Spinal cord (tissue), 10 donors: ENCODE results near the gene NDUFAB1. TPM values are rescaled to one million over a fixed set of nuclear protein-coding genes. Genes with fewer than 3 reads are reported as not detected.

Source experiments
- DNase-seq, 6 donors: peaks; one replicate each; pipeline versions ENCODE4 v3.0.0 to v3.0.0-alpha.2; 2013 to 2015; ENCODE audit warnings: low spot score in 6 of 6, low read depth in 4 of 6
- H3K27ac ChIP-seq: one replicate; pipeline ENCODE4 v1.5.1; 2013; ENCODE audit warnings: low read depth, low read length, control low read depth
- H3K27me3 ChIP-seq: one replicate; pipeline ENCODE4 v1.6.1; 2013; ENCODE audit warnings: low read length; ENCODE audit not compliant: control insufficient read depth, insufficient read depth
- H3K36me3 ChIP-seq: one replicate; pipeline ENCODE4 v1.6.1; 2013; ENCODE audit warnings: low read length; ENCODE audit not compliant: control insufficient read depth, insufficient read depth
- H3K4me1 ChIP-seq: one replicate; pipeline ENCODE4 v1.6.1; 2013; ENCODE audit warnings: low read length; ENCODE audit not compliant: control insufficient read depth, insufficient read depth
- H3K4me3 ChIP-seq: one replicate; pipeline ENCODE4 v1.5.1; 2013; ENCODE audit warnings: low read depth, low read length, control low read depth
- H3K9me3 ChIP-seq: one replicate; pipeline ENCODE4 v1.6.1; 2013; ENCODE audit warnings: low read length; ENCODE audit not compliant: control insufficient read depth, insufficient read depth
- WGBS: methylation state at CpG from one replicate; pipeline ENCODE4 v1.1.5; 2013; ENCODE audit warnings: missing lambda C conversion rate; ENCODE audit not compliant: insufficient coverage; 5-methylcytosine and 5-hydroxymethylcytosine counted together
- polyA plus RNA-seq, 2 donors: library from polyadenylated mRNA; unstranded; fragments of 120-200 nt; gene quantifications; one replicate each; pipeline ENCODE4 v1.2.1, GENCODE V29; 2013; ENCODE audit not compliant: insufficient read length in 2 of 2
- total RNA-seq, 2 donors: library from RNA; depleted of rRNA in 1 of 2; stranded (reverse); fragments of 120-200 nt in 1 of 2; fragments of >200 nt in 1 of 2; gene quantifications; one replicate each; pipeline versions ENCODE4 v1.2.3 to v1.2.4, GENCODE V29; 2013 to 2014
- donor health status: healthy.

The NDUFAB1 gene
- total and polyA plus RNA-seq, 4 donors: 103 to 134 (median 124) TPM

- Histone ChIP-seq H3K4me1 (no peaks in the 10 kb centered on the region), H3K27me3 (no peaks in the 10 kb centered on the region), H3K9me3 (no peaks in the 10 kb centered on the region), H3K36me3 (peaks cover 64% of the 10 kb centered on the region), H3K4me3 (no peak overlapping the region), H3K27ac (no peak overlapping the region)
- no peak for DNase-seq
- 80% methylated on average over 1 of the region's 3 CpGs for WGBS
Observed at GRCh38 chr16:23537390-23537789, 58.7 kb downstream of the NDUFAB1 start.

DNA sequence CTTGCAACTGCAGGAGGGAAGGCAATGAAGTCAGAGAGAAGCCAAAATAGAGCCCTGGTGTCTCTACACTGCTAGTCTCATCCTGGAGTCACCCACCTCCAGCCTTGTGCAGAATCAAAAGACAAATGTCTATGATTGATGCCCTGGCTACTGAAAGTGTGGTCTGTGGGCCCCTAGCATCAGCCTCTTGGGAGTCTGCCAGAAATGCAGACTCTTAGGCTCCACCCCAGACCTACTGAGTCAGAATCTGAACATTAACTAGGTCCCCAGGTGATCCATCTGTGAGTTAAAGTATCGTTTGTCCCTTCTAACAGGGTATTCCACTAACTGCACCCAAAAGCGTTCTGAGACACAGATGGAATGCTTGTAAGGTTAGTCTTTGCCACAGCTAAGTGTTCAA lies 60.2 kb downstream of the NDUFAB1 start:
- no peak for DNase-seq
- WGBS: no CpG with 5 or more reads among the region's 2 CpGs
- Histone ChIP-seq H3K27me3 (no peaks in the 10 kb centered on the region), H3K27ac (no peak overlapping the region), H3K36me3 (peaks cover 64% of the 10 kb centered on the region), H3K4me3 (no peak overlapping the region), H3K9me3 (no peaks in the 10 kb centered on the region), H3K4me1 (no peaks in the 10 kb centered on the region)

- Histone ChIP-seq H3K4me1 (no peaks in the 10 kb centered on the region), H3K36me3 (peaks cover 66% of the 10 kb centered on the region), H3K9me3 (no peaks in the 10 kb centered on the region), H3K27ac (no peak overlapping the region), H3K4me3 (no peak overlapping the region), H3K27me3 (no peaks in the 10 kb centered on the region)
- DNase-seq: no peak
- WGBS: 93% methylated on average over 17 of the region's 19 CpGs
Observed at GRCh38 chr16:23534868-23535860, 61.0 kb downstream of the NDUFAB1 start.

GRCh38 chr16:23532448-23532847 lies 63.7 kb downstream of the NDUFAB1 start:
- H3K4me3 ChIP-seq: no peak overlapping the region
- no peak for DNase-seq
- no peaks in the 10 kb centered on the region for H3K9me3 ChIP-seq
- H3K36me3 ChIP-seq: peaks cover 71% of the 10 kb centered on the region
- no peaks in the 10 kb centered on the region for H3K4me1 ChIP-seq
- no peak overlapping the region for H3K27ac ChIP-seq
- no peaks in the 10 kb centered on the region for H3K27me3 ChIP-seq
- 80% methylated on average over 1 of the region's 1 CpG for WGBS

Other genes starting within 250 kb of the NDUFAB1 start
- gene COG7, start 143.1 kb downstream of the NDUFAB1 start, total RNA-seq: 10 to 100 TPM; 25.7 to 30.2 TPM
- 10 to 100 TPM; 25.3 to 41.0 TPM for gene COG7, start 143.1 kb downstream of the NDUFAB1 start, polyA plus RNA-seq
- gene GGA2, start 85.8 kb downstream of the NDUFAB1 start, total RNA-seq: 10 to 100 TPM; 29.3 to 41.9 TPM
- gene GGA2, start 85.8 kb downstream of the NDUFAB1 start, polyA plus RNA-seq: 10 to 100 TPM; 67.5 to 97.3 TPM
- gene EARS2, start 39.0 kb downstream of the NDUFAB1 start, total RNA-seq: 10 to 100 TPM; 25.0 to 27.7 TPM
- gene EARS2, start 39.0 kb downstream of the NDUFAB1 start, polyA plus RNA-seq: 10 to 100 TPM; 16.6 to 21.9 TPM
- gene UBFD1, start 38.6 kb downstream of the NDUFAB1 start, total RNA-seq: 10 to 100 TPM; 58.1 to 82.0 TPM
- 100 to 1,000 TPM in 1 of 2 donors, 10 to 100 TPM in 1; 95.6 to 104 TPM for gene UBFD1, start 38.6 kb downstream of the NDUFAB1 start, polyA plus RNA-seq
- gene PALB2, start 45.0 kb upstream of the NDUFAB1 start, total RNA-seq: 10 to 100 TPM in 1 of 2 donors, 1 to 10 TPM in 1; 9.3 to 12.3 TPM
- 10 to 100 TPM; 12.3 to 15.4 TPM for gene PALB2, start 45.0 kb upstream of the NDUFAB1 start, polyA plus RNA-seq
- gene DCTN5, start 45.1 kb upstream of the NDUFAB1 start, total RNA-seq: 10 to 100 TPM; 53.2 to 67.9 TPM
- 10 to 100 TPM; 53.6 to 65.3 TPM for gene DCTN5, start 45.1 kb upstream of the NDUFAB1 start, polyA plus RNA-seq
- 1 to 10 TPM; 4.4 to 7.1 TPM for gene PLK1, start 82.6 kb upstream of the NDUFAB1 start, total RNA-seq
- gene PLK1, start 82.6 kb upstream of the NDUFAB1 start, polyA plus RNA-seq: 10 to 100 TPM; 20.0 to 20.1 TPM
- gene ERN2, start 116.9 kb upstream of the NDUFAB1 start, total RNA-seq: 1 to 10 TPM in 1 of 2 donors, under 1 TPM in 1; 0.33 to 3.0 TPM
- under 1 TPM; 0.33 to 0.51 TPM for gene ERN2, start 116.9 kb upstream of the NDUFAB1 start, polyA plus RNA-seq
- 10 to 100 TPM in 1 of 2 donors, 1 to 10 TPM in 1; 5.9 to 22.5 TPM for gene CHP2, start 158.7 kb upstream of the NDUFAB1 start, total RNA-seq
- gene CHP2, start 158.7 kb upstream of the NDUFAB1 start, polyA plus RNA-seq: 1 to 10 TPM in 1 of 2 donors, under 1 TPM in 1; 0.67 to 2.1 TPM
- gene PRKCB, start 239.7 kb upstream of the NDUFAB1 start, total RNA-seq: 10 to 100 TPM; 50.7 to 67.6 TPM
- gene PRKCB, start 239.7 kb upstream of the NDUFAB1 start, polyA plus RNA-seq: 100 to 1,000 TPM; 108 to 118 TPM